GM12878 (cell line): ENCODE data around the gene ADAMTS6. TPM values are rescaled to one million over a fixed set of nuclear protein-coding genes. Genes with fewer than 3 reads are reported as not detected.

Experiments
- ATAC-seq: fragments of 200-7000 bp; cut with Tn5 transposase; 3 replicates; pipeline ENCODE4 v1.9.1; 2020; ENCODE audit warnings: mild to moderate bottlenecking, moderate library complexity
- BruUV-seq: library from RNA; stranded (reverse); fragments of 400-500 nt; replicated peaks from 2 replicates; lab custom pipeline; 2021; lab: Mats Ljungman, UMichigan
- CTCF ChIA-PET: fragments of 300-600 bp; sonication (Branson Sonifier 250); formaldehyde crosslinking; extraction: SDS; loops from one replicate; lab custom pipeline; 2021; ENCODE audit warnings: inconsistent platforms; lab: Yijun Ruan, JAX
- POLR2A ChIA-PET: fragments of 350-600 bp; formaldehyde crosslinking; extraction: SDS; loops from one replicate; lab custom pipeline; 2021; ENCODE audit warnings: inconsistent platforms; lab: Charles Lee
- RAD21 ChIA-PET: fragments of 300-600 bp; sonication (Branson Sonifier 250); formaldehyde crosslinking; loops from one replicate; lab custom pipeline; 2023; ENCODE audit warnings: antibody characterized with exemption; ENCODE audit not compliant: unreplicated experiment; lab: Charles Lee
- SMC1A ChIA-PET: fragments of 300-600 bp; sonication (Branson Sonifier 250); formaldehyde crosslinking; loops from one replicate; lab custom pipeline; 2023; ENCODE audit not compliant: unreplicated experiment, uncharacterized antibody; lab: Charles Lee
- DNase-seq: peaks from one replicate; pipeline ENCODE4 v3.0.0-alpha.2; 2011; ENCODE audit warnings: low read depth, low spot score
- FAIRE-seq: peaks from 3 replicates; lab custom pipeline; 2011; peaks lifted over from hg19 to GRCh38; lab: Jason Lieb, UNC
- H2AFZ ChIP-seq: 2 replicates; pipeline ENCODE4 v1.6.0; 2011; ENCODE audit warnings: low read depth, low read length, control low read depth; ENCODE audit not compliant: control insufficient read depth
- H3K27ac ChIP-seq: 2 replicates; pipeline ENCODE4 v1.5.1; 2011; ENCODE audit warnings: control low read depth; ENCODE audit not compliant: control insufficient read depth, insufficient read depth
- H3K27me3 ChIP-seq, 2 experiments: replicated peaks in 1 of 2; 2 replicates each; pipeline versions ENCODE4 v1.6.0 to v1.6.1; 2011; ENCODE audit warnings: low read length in 1 of 2; ENCODE audit not compliant: control insufficient read depth in 2 of 2, insufficient read depth in 2 of 2
- H3K36me3 ChIP-seq, 2 experiments: 2 replicates each; pipeline ENCODE4 v1.5.1; 2011; ENCODE audit warnings: low read length in 1 of 2; ENCODE audit not compliant: control insufficient read depth in 2 of 2, insufficient read depth in 2 of 2
- H3K4me1 ChIP-seq: 2 replicates; pipeline ENCODE4 v1.6.1; 2011; ENCODE audit warnings: mild to moderate bottlenecking, low read length, moderate library complexity, mixed read lengths; ENCODE audit not compliant: control insufficient read depth, insufficient read depth
- H3K4me2 ChIP-seq: 2 replicates; pipeline ENCODE4 v1.6.0; 2011; ENCODE audit warnings: control low read depth; ENCODE audit not compliant: control insufficient read depth, insufficient read depth
- H3K4me3 ChIP-seq: fragments of 200-600 bp; sonication (generic); 2 replicates; pipeline ENCODE4 v1.5.1; 2016
- H3K79me2 ChIP-seq: 2 replicates; pipeline ENCODE4 v1.6.0; 2011; ENCODE audit warnings: low read length; ENCODE audit not compliant: control insufficient read depth, insufficient read depth
- H3K9ac ChIP-seq: 2 replicates; pipeline ENCODE4 v1.8.0; 2011; ENCODE audit warnings: low read length, control low read depth, mixed read lengths; ENCODE audit not compliant: control insufficient read depth, insufficient read depth
- H3K9me3 ChIP-seq: replicated peaks from 3 replicates; pipeline ENCODE4 v1.5.1; 2011; ENCODE audit warnings: mild to moderate bottlenecking, low read length; ENCODE audit not compliant: control insufficient read depth, insufficient read depth
- H4K20me1 ChIP-seq: 2 replicates; pipeline ENCODE4 v1.6.0; 2011; ENCODE audit not compliant: control insufficient read depth, insufficient read depth
- CEBPZ ChIP-seq: fragments of 150-350 bp; IDR thresholded peaks from 2 replicates; pipeline ENCODE4 v1.6.1; 2016; ENCODE audit warnings: low read depth, low read length
- HCFC1 ChIP-seq: fragments of 150-350 bp; IDR thresholded peaks from 2 replicates; pipeline ENCODE4 v1.6.1; 2014; ENCODE audit warnings: low read length
- HDAC6 ChIP-seq: fragments of 200-600 bp; sonication (generic); IDR thresholded peaks from one replicate; pipeline ENCODE4 v1.8.0; 2017; ENCODE audit warnings: antibody characterized with exemption; ENCODE audit not compliant: unreplicated experiment
- NBN ChIP-seq: fragments of 450-650 bp; IDR thresholded peaks from 2 replicates; pipeline ENCODE4 v1.6.1; 2016
- NKRF ChIP-seq: fragments of 450-650 bp; conservative IDR thresholded peaks from 2 replicates; pipeline ENCODE4 v1.6.1; 2017; ENCODE audit warnings: mild to moderate bottlenecking, moderate library complexity
- NR2C2 ChIP-seq: IDR thresholded peaks from 2 replicates; pipeline ENCODE4 v1.6.1; 2011; ENCODE audit warnings: borderline replicate concordance, low read depth; ENCODE audit not compliant: control insufficient read depth, insufficient read length
- NRF1 ChIP-seq: conservative IDR thresholded peaks from 2 replicates; pipeline ENCODE4 v1.6.1; 2011; ENCODE audit warnings: mild to moderate bottlenecking, low read depth, low read length, improper control_type of control experiment
- PBX3 ChIP-seq: IDR thresholded peaks from 2 replicates; pipeline ENCODE4 v1.6.1; 2011; ENCODE audit warnings: mild to moderate bottlenecking, low read depth, low read length, moderate library complexity; ENCODE audit not compliant: insufficient replicate concordance
- RFX5 ChIP-seq: IDR thresholded peaks from 2 replicates; pipeline ENCODE4 v1.6.1; 2011; ENCODE audit warnings: low read depth, low read length, improper control_type of control experiment
- ZNF207 ChIP-seq: fragments of 450-650 bp; IDR thresholded peaks from 2 replicates; pipeline ENCODE4 v1.6.1; 2014; ENCODE audit warnings: antibody characterized with exemption, mild to moderate bottlenecking, borderline replicate concordance
- ZNF217 ChIP-seq: fragments of 450-650 bp; IDR thresholded peaks from 2 replicates; pipeline ENCODE4 v1.6.1; 2017; ENCODE audit warnings: antibody characterized with exemption, mild to moderate bottlenecking
- WGBS: methylation state at CpG from one replicate; pipeline ENCODE4 v1.1.6; 2016; ENCODE audit warnings: low lambda C conversion rate; ENCODE audit not compliant: insufficient replicate concordance, insufficient coverage; ENCODE audit errors: missing lambda C conversion rate; 5-methylcytosine and 5-hydroxymethylcytosine counted together
- in situ Hi-C: fragments of 300-500 bp; cut with MboI; formaldehyde crosslinking; loops from 9 replicates; pipeline ENCODE4 v1.14.3; 2018; ENCODE audit warnings: mixed read lengths
- intact Hi-C: fragments of 100-400 bp; cut with micrococcal nuclease; formaldehyde crosslinking; loops from one replicate; pipeline ENCODE4 v1.14.2; 2022; ENCODE audit not compliant: unreplicated experiment
- polyA plus RNA-seq, 11 experiments: library from polyadenylated mRNA; depleted of rRNA in 4 of 11; unstranded in 6 of 11; stranded (reverse) in 5 of 11; fragments of >200 nt; fragmentation: Nextera tagmentation in 4 of 11; fragmentation: Illumina TruSeq in 1 of 11; extraction: Ambion mirVana in 4 of 11; extraction: Trizol in 1 of 11; gene quantifications; 1 replicate in 1 of 11; 2 replicates in 10 of 11; pipeline versions ENCODE4 v1.2.1 to v1.2.3, GENCODE V29; 2011 to 2016; ENCODE audit warnings: inconsistent platforms in 2 of 11, missing spikeins in 2 of 11, low read depth in 1 of 11
- total RNA-seq, 4 experiments: library from RNA; depleted of rRNA in 3 of 4; stranded (reverse); fragments of >200 nt in 3 of 4; fragmentation: Illumina TruSeq in 1 of 4; extraction: Trizol in 1 of 4; gene quantifications; 2 replicates each; pipeline versions ENCODE4 v1.2.1 to v1.2.3, GENCODE V29; 2013 to 2021

ADAMTS6 gene
- total and polyA plus RNA-seq, 10 of the 15 experiments (the other 5 are each of a cell fraction or from before 2014, with no cell fraction given): 1.1 to 12.3 (median 6.5) TPM

DNA sequence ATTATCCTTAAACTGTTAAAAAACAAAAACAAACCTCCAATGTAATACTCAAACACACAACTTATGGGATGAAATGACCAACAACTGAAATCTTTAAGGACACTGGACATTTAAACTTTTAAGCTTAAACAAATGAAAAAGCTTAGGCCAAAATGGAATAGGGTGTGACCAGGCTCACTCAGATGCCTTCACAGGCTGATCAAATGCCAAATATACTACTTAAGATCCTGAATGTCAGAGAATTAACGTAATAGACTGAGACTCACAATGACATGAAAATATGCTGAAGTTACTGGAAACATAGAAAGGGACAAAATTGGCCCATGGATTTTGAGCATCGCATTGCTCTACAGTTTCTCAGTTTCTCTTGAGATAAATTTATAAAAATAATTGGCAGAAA lies 286.8 kb downstream of the ADAMTS6 start (continued):
- no peak for TF ChIP-seq NR2C2
- no peak for TF ChIP-seq RFX5

DNA sequence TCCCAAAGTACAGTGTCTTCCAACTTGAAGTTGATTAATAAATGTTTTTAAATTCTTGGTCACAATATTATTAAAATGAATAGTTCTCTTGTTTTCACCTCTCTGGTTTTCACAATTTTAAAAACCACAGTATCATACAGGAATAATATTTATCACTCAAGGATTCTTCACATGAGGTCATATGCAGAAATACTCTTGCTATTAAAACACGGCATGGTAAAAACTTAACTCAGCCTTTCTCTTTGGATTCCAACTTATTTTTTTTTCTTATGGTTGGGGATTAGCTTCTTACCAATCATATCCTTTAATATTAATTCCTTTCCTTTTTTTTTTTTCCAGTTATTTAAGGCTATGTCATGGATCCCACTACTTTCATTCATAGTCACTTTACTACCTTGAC lies 289.4 kb downstream of the ADAMTS6 start:
- POLR2A ChIA-PET: interaction anchor here (1.4 kb wide), 1 partner anchor 20 kb away, joined by 4 read pairs; no protein-coding TSS in a partner anchor

More for the DNA sequence above, 289.4 kb downstream of the ADAMTS6 start:
- H3K4me1 ChIP-seq: peaks cover 7% of the 10 kb centered on the region
- no peaks in the 10 kb centered on the region for H3K27me3 ChIP-seq
- TF ChIP-seq NRF1 (no peak), NBN (no peak), PBX3 (no peak), HDAC6 (no peak), HCFC1 (no peak), NKRF (no peak), ZNF207 (no peak), ZNF217 (no peak), CEBPZ (no peak)
- ATAC-seq: no peak
- CTCF ChIA-PET: interaction anchor here (0.6 kb wide), 1 partner anchor 64 kb away, joined by 3 read pairs; no protein-coding TSS in a partner anchor
- no peak overlapping the region for H3K4me2 ChIP-seq
- no peak overlapping the region for H3K9ac ChIP-seq
- no peak for DNase-seq
- in situ Hi-C loops (no loop called here), intact Hi-C loops (loop anchor here (5.0 kb wide), 2 partner anchors 235 to 290 kb away; partner anchors contain the start of gene ADAMTS6)
- no TSS peak for BruUV-seq
- 64% methylated on average over 1 of the region's 1 CpG for WGBS
- SMC1A ChIA-PET: interaction anchor here (0.8 to 1.8 kb wide), 4 partner anchors 10 to 291 kb away, joined by 3 to 6 read pairs (median 4); no protein-coding TSS in a partner anchor
- no peak overlapping the region for H3K27ac ChIP-seq
- H2AFZ ChIP-seq: no peak overlapping the region
- H3K9me3 ChIP-seq: no peaks in the 10 kb centered on the region
- H3K4me3 ChIP-seq: no peak overlapping the region
- H4K20me1 ChIP-seq: no peaks in the 10 kb centered on the region
- RAD21 ChIA-PET: no interaction called here
- no peaks in the 10 kb centered on the region for H3K36me3 ChIP-seq
- no peaks in the 10 kb centered on the region for H3K79me2 ChIP-seq
- peak; percentile 18 for FAIRE-seq
